ENCODE measurements around the gene PRR13. TPM values are rescaled to one million over a fixed set of nuclear protein-coding genes. Genes with fewer than 3 reads are reported as not detected.

PRR13 gene
- total and polyA plus RNA-seq, 8 donors, result 41.3 to 106 (median 70.6) TPM

GRCh38 chr12:53468282-53468681 is 26.7 kb downstream of the PRR13 start:
- TF ChIP-seq CTCF (IDR thresholded peaks at IDR 0.05), result no peak
- peaks cover 0 to 2% (median 0%) of the 10 kb centered on the region in 3 donors for H3K4me1 ChIP-seq
- 83 to 85% methylated on average over 1 of the region's 1 CpG for WGBS, 2 donors
- FAIRE-seq, result no peak
- DNase-seq, result no peak
- intact Hi-C loops (cut with DNase I), result loop anchor here in 1 of 3 donors (10.0 kb wide), 1 partner anchor 443 kb away; no protein-coding TSS in a partner anchor
- peaks cover 30 to 99% (median 63%) of the 10 kb centered on the region in 3 donors for H3K36me3 ChIP-seq
- no peak for ATAC-seq
- H3K4me3 ChIP-seq, result no peak overlapping the region
- H3K27ac ChIP-seq, result no peak overlapping the region
- no peaks in the 10 kb centered on the region for H3K27me3 ChIP-seq
- H3K9me3 ChIP-seq, result no peaks in the 10 kb centered on the region

- intact Hi-C loops (cut with DNase I), result no loop called here
- Histone ChIP-seq H3K4me3 (no peak overlapping the region), H3K27ac (no peak overlapping the region), H3K36me3 (peaks cover 25 to 96% (median 51%) of the 10 kb centered on the region in 3 donors), H3K9me3 (no peaks in the 10 kb centered on the region), H3K27me3 (no peaks in the 10 kb centered on the region), H3K4me1 (peaks cover 12 to 29% (median 16%) of the 10 kb centered on the region in 3 donors)
- FAIRE-seq, result no peak
- 81 to 88% methylated on average over 1 of the region's 1 CpG for WGBS, 2 donors
- DNase-seq, result no peak
- ATAC-seq, result no peak
- TF ChIP-seq CTCF (IDR thresholded peaks at IDR 0.05), result no peak
These were observed 30.6 kb downstream of the PRR13 start for GRCh38 chr12:53472056-53472582.

- no peaks in the 10 kb centered on the region for H3K27me3 ChIP-seq
- H3K9me3 ChIP-seq, result no peaks in the 10 kb centered on the region
- peaks cover 12 to 29% (median 16%) of the 10 kb centered on the region in 3 donors for H3K4me1 ChIP-seq
- peak overlapping the region in 1 of 4 donors; percentile 13 for H3K27ac ChIP-seq
- no peak overlapping the region for H3K4me3 ChIP-seq
- intact Hi-C loops (cut with DNase I), result no loop called here
- 51 to 60% methylated on average over 2 of the region's 2 CpGs for WGBS, 2 donors
- H3K36me3 ChIP-seq, result peaks cover 18 to 90% (median 35%) of the 10 kb centered on the region in 3 donors
- no peak for TF ChIP-seq CTCF (IDR thresholded peaks at IDR 0.05)
- FAIRE-seq, result no peak
- ATAC-seq, result no peak
- no peak for DNase-seq
These were observed 32.5 kb downstream of the PRR13 start for GRCh38 chr12:53474077-53474476.

- peak in 1 of 4 donors; percentile 2 for ATAC-seq
- no peak for FAIRE-seq
- Histone ChIP-seq H3K36me3 (peaks cover 16 to 89% (median 30%) of the 10 kb centered on the region in 3 donors), H3K4me1 (peaks cover 12 to 29% (median 16%) of the 10 kb centered on the region in 3 donors), H3K27ac (peak overlapping the region in 1 of 4 donors; percentile 20), H3K9me3 (no peaks in the 10 kb centered on the region), H3K27me3 (no peaks in the 10 kb centered on the region), H3K4me3 (no peak overlapping the region)
- intact Hi-C loops (cut with DNase I), result no loop called here
- no peak for TF ChIP-seq CTCF (IDR thresholded peaks at IDR 0.05)
- DNase-seq, result no peak
- 65 to 75% methylated on average over 13 of the region's 13 CpGs for WGBS, 2 donors
These were observed 33.3 kb downstream of the PRR13 start for GRCh38 chr12:53474819-53475218.

- Histone ChIP-seq H3K4me3 (no peak overlapping the region), H3K27ac (no peak overlapping the region), H3K27me3 (no peaks in the 10 kb centered on the region), H3K9me3 (no peaks in the 10 kb centered on the region), H3K4me1 (peaks cover 12 to 29% (median 16%) of the 10 kb centered on the region in 3 donors), H3K36me3 (peaks cover 6 to 86% (median 44%) of the 10 kb centered on the region in 3 donors)
- 54 to 59% methylated on average over 2 of the region's 2 CpGs for WGBS, 2 donors
- intact Hi-C loops (cut with DNase I), result no loop called here
- FAIRE-seq, result no peak
- peak in 3 of 4 donors; percentile 24 to 28 (median 25) for ATAC-seq
- no peak for TF ChIP-seq CTCF (IDR thresholded peaks at IDR 0.05)
- DNase-seq, result no peak
These were observed 35.3 kb downstream of the PRR13 start for GRCh38 chr12:53476769-53477209.
